Prostate gland (tissue), 2 donors: ENCODE data around the gene NCAM2. TPM values are rescaled to one million over a fixed set of nuclear protein-coding genes. Genes with fewer than 3 reads are reported as not detected.

Experiments used
- DNase-seq: peaks from one replicate; pipeline ENCODE4 v3.0.0-alpha.2; 2019; ENCODE audit warnings: low spot score
- H3K27ac ChIP-seq, 2 donors: fragments of 200-600 bp; sonication (generic); 2 replicates each; pipeline ENCODE4 v1.5.1; 2017 to 2019
- H3K27me3 ChIP-seq: fragments of 200-600 bp; sonication (generic); replicated peaks from 2 replicates; pipeline ENCODE4 v1.5.1; 2019; ENCODE audit not compliant: insufficient read depth
- H3K36me3 ChIP-seq, 2 donors: fragments of 200-600 bp; sonication (generic); 1 replicate in 1 of 2; 2 replicates in 1 of 2; pipeline versions ENCODE4 v1.5.1 to v1.8.1; 2017 to 2019
- H3K4me1 ChIP-seq: fragments of 200-600 bp; sonication (generic); replicated peaks from 2 replicates; pipeline ENCODE4 v1.5.1; 2019
- H3K4me3 ChIP-seq, 2 donors: fragments of 200-600 bp; sonication (generic); 2 replicates each; pipeline ENCODE4 v1.5.1; 2017 to 2019
- H3K9me3 ChIP-seq: fragments of 200-600 bp; sonication (generic); 2 replicates; pipeline ENCODE4 v1.5.1; 2017
- CTCF ChIP-seq, 4 experiments: fragments of 200-600 bp in 2 of 4; fragments of 450-650 bp in 2 of 4; sonication (generic) in 2 of 4; IDR thresholded peaks; 1 replicate in 3 of 4; 2 replicates in 1 of 4; pipeline ENCODE4 v1.5.1; 2016 to 2019; ENCODE audit warnings: antibody characterized with exemption in 4 of 4, mild to moderate bottlenecking in 2 of 4, moderate library complexity in 2 of 4
- POLR2A ChIP-seq: fragments of 450-650 bp; IDR thresholded peaks from one replicate; pipeline ENCODE4 v1.6.1; 2016; ENCODE audit warnings: antibody characterized with exemption, mild to moderate bottlenecking
- POLR2AphosphoS5 ChIP-seq: sonication (generic); formaldehyde crosslinking; IDR thresholded peaks from one replicate; pipeline ENCODE4 v1.6.1; 2017; ENCODE audit warnings: antibody characterized with exemption
- WGBS: methylation state at CpG from one replicate; pipeline ENCODE4 v1.1.5; 2018; 5-methylcytosine and 5-hydroxymethylcytosine counted together
- intact Hi-C: fragments of 100-400 bp; cut with DNase I; formaldehyde crosslinking; loops from one replicate; pipeline ENCODE4 v1.14.2; 2022
- total RNA-seq, 2 donors: library from RNA; depleted of rRNA; stranded (reverse); fragments of >200 nt; gene quantifications; one replicate each; pipeline ENCODE4 v1.1.0, GENCODE V29; 2016

NCAM2 gene
- total RNA-seq, 2 donors from 2014 or later, result 1.1 to 21.9 TPM

GRCh38 chr21:21156397-21156796, 158.2 kb downstream of the NCAM2 start:
- H3K4me1 ChIP-seq, result no peaks in the 10 kb centered on the region
- no peaks in the 10 kb centered on the region for H3K9me3 ChIP-seq
- no peak for TF ChIP-seq POLR2A
- no peak for TF ChIP-seq CTCF (IDR thresholded peaks at IDR 0.05)
- DNase-seq, result no peak
- H3K27me3 ChIP-seq, result no peaks in the 10 kb centered on the region
- no peaks in the 10 kb centered on the region for H3K36me3 ChIP-seq
- intact Hi-C loops, result no loop called here
- H3K27ac ChIP-seq, result no peak overlapping the region
- H3K4me3 ChIP-seq, result no peak overlapping the region

GRCh38 chr21:21156957-21157356, 158.7 kb downstream of the NCAM2 start:
- Histone ChIP-seq H3K4me1 (no peaks in the 10 kb centered on the region), H3K27me3 (no peaks in the 10 kb centered on the region), H3K9me3 (no peaks in the 10 kb centered on the region), H3K4me3 (no peak overlapping the region), H3K36me3 (no peaks in the 10 kb centered on the region), H3K27ac (no peak overlapping the region)
- DNase-seq, result no peak
- intact Hi-C loops, result no loop called here
- TF ChIP-seq POLR2AphosphoS5 (no peak), POLR2A (no peak), CTCF (IDR thresholded peaks at IDR 0.05) (no peak)
- WGBS, result 60% methylated on average over 4 of the region's 4 CpGs

GRCh38 chr21:21158376-21158918, 160.2 kb downstream of the NCAM2 start:
- DNase-seq, result no peak
- Histone ChIP-seq H3K27ac (no peak overlapping the region), H3K4me1 (no peaks in the 10 kb centered on the region), H3K9me3 (no peaks in the 10 kb centered on the region), H3K27me3 (no peaks in the 10 kb centered on the region), H3K4me3 (no peak overlapping the region), H3K36me3 (no peaks in the 10 kb centered on the region)
- WGBS, result 91% methylated on average over 12 of the region's 12 CpGs
- intact Hi-C loops, result no loop called here
- TF ChIP-seq POLR2A (no peak), CTCF (IDR thresholded peaks at IDR 0.05) (no peak), POLR2AphosphoS5 (no peak)

- Histone ChIP-seq H3K36me3 (no peaks in the 10 kb centered on the region), H3K27ac (no peak overlapping the region), H3K27me3 (no peaks in the 10 kb centered on the region), H3K4me3 (no peak overlapping the region), H3K9me3 (no peaks in the 10 kb centered on the region), H3K4me1 (no peaks in the 10 kb centered on the region)
- no peak for DNase-seq
- 82% methylated on average over 3 of the region's 3 CpGs for WGBS
- intact Hi-C loops, result no loop called here
- TF ChIP-seq POLR2AphosphoS5, result no peak
- TF ChIP-seq CTCF (IDR thresholded peaks at IDR 0.05), result no peak
- no peak for TF ChIP-seq POLR2A
Measured at GRCh38 chr21:21159253-21159899, 161.2 kb downstream of the NCAM2 start.

- WGBS, result 74% methylated on average over 4 of the region's 4 CpGs
- Histone ChIP-seq H3K36me3 (no peaks in the 10 kb centered on the region), H3K27ac (no peak overlapping the region), H3K4me1 (no peaks in the 10 kb centered on the region), H3K9me3 (no peaks in the 10 kb centered on the region), H3K4me3 (no peak overlapping the region), H3K27me3 (no peaks in the 10 kb centered on the region)
- DNase-seq, result no peak
- TF ChIP-seq CTCF (IDR thresholded peaks at IDR 0.05), result no peak
- TF ChIP-seq POLR2A, result no peak
- no peak for TF ChIP-seq POLR2AphosphoS5
- intact Hi-C loops, result loop anchor here (10.0 kb wide), 1 partner anchor 1632 kb away; no protein-coding TSS in a partner anchor
Measured at GRCh38 chr21:21162786-21163185, 164.6 kb downstream of the NCAM2 start.
